PC-9 (cell line): ENCODE data around the gene GTF3C2. TPM values are rescaled to one million over a fixed set of nuclear protein-coding genes. Genes with fewer than 3 reads are reported as not detected.

Source experiments
- BruUV-seq: library from RNA; stranded (reverse); fragments of 400-500 nt; replicated peaks from 2 replicates; lab custom pipeline; 2021; lab: Mats Ljungman, UMichigan
- CTCF ChIA-PET: fragments of 300-600 bp; sonication (Branson Sonifier 250); formaldehyde crosslinking; loops from one replicate; lab custom pipeline; 2022; ENCODE audit warnings: antibody characterized with exemption; lab: Charles Lee
- POLR2A ChIA-PET: fragments of 300-600 bp; sonication (Branson Sonifier 250); formaldehyde crosslinking; loops from one replicate; lab custom pipeline; 2022; ENCODE audit warnings: antibody characterized with exemption; ENCODE audit not compliant: unreplicated experiment; lab: Charles Lee
- DNase-seq, 2 experiments: peaks; one replicate each; pipeline versions ENCODE4 v3.0.0 to v3.0.0-alpha.2; 2015 to 2022; ENCODE audit warnings: mixed read lengths in 1 of 2
- H2AFZ ChIP-seq: fragments of 200-600 bp; sonication (generic); 2 replicates; pipeline ENCODE4 v1.8.1; 2017; ENCODE audit warnings: antibody characterized with exemption
- H3F3A ChIP-seq: fragments of 200-600 bp; sonication (generic); 2 replicates; pipeline ENCODE4 v1.8.1; 2017; ENCODE audit warnings: antibody characterized with exemption, mild to moderate bottlenecking, low read depth; ENCODE audit not compliant: insufficient read depth
- H3K27ac ChIP-seq: fragments of 200-600 bp; sonication (generic); 2 replicates; pipeline ENCODE4 v1.6.1; 2016; ENCODE audit warnings: mixed run types
- H3K27me3 ChIP-seq: fragments of 200-600 bp; sonication (generic); 2 replicates; pipeline ENCODE4 v1.6.1; 2016; ENCODE audit warnings: low read depth, mixed run types; ENCODE audit not compliant: insufficient read depth
- H3K36me3 ChIP-seq: fragments of 200-600 bp; sonication (generic); 2 replicates; pipeline ENCODE4 v1.6.1; 2016; ENCODE audit warnings: low read depth, mixed run types
- H3K4me1 ChIP-seq: fragments of 200-600 bp; sonication (generic); replicated peaks from 2 replicates; pipeline ENCODE4 v1.6.1; 2016; ENCODE audit warnings: mixed run types; ENCODE audit not compliant: insufficient read depth
- H3K4me2 ChIP-seq: fragments of 200-600 bp; sonication (generic); 2 replicates; pipeline ENCODE4 v1.6.1; 2017; ENCODE audit warnings: mixed run types
- H3K4me3 ChIP-seq: fragments of 200-600 bp; sonication (generic); 2 replicates; pipeline ENCODE4 v1.6.1; 2016; ENCODE audit warnings: mixed run types
- H3K79me2 ChIP-seq: fragments of 200-600 bp; sonication (generic); 2 replicates; pipeline ENCODE4 v1.6.1; 2017; ENCODE audit warnings: low read depth, mixed run types
- H3K9me2 ChIP-seq: fragments of 200-600 bp; sonication (generic); 2 replicates; pipeline ENCODE4 v1.8.1; 2017; ENCODE audit warnings: mild to moderate bottlenecking; ENCODE audit not compliant: insufficient read depth
- H3K9me3 ChIP-seq: fragments of 200-600 bp; sonication (generic); 2 replicates; pipeline ENCODE4 v1.8.1; 2016; ENCODE audit warnings: low read depth; ENCODE audit not compliant: insufficient read depth
- H4K20me1 ChIP-seq: fragments of 200-600 bp; sonication (generic); 2 replicates; pipeline ENCODE4 v1.8.1; 2017; ENCODE audit not compliant: insufficient read depth
- EZH2 ChIP-seq: fragments of 200-600 bp; sonication (generic); IDR thresholded peaks from 2 replicates; pipeline ENCODE4 v1.8.0; 2017; ENCODE audit warnings: antibody characterized with exemption, low read depth
- intact Hi-C: fragments of 100-400 bp; cut with micrococcal nuclease; formaldehyde crosslinking; loops from one replicate; pipeline ENCODE4 v1.10.0; 2022; ENCODE audit not compliant: unreplicated experiment
- total RNA-seq: library from RNA; stranded (reverse); gene quantifications from 2 replicates; pipeline ENCODE4 v1.2.3, GENCODE V29; 2021
- TF ChIP-seq, protein P1 (sequence below): fragments of 200-600 bp; sonication (generic); conservative IDR thresholded peaks from 2 replicates; pipeline ENCODE4 v1.6.1; 2017; ENCODE audit warnings: mixed run types, antibody characterized with exemption, mild to moderate bottlenecking, moderate library complexity

GTF3C2 gene
- total RNA-seq, 1 experiment from 2014 or later: 69.8 TPM

DNA sequence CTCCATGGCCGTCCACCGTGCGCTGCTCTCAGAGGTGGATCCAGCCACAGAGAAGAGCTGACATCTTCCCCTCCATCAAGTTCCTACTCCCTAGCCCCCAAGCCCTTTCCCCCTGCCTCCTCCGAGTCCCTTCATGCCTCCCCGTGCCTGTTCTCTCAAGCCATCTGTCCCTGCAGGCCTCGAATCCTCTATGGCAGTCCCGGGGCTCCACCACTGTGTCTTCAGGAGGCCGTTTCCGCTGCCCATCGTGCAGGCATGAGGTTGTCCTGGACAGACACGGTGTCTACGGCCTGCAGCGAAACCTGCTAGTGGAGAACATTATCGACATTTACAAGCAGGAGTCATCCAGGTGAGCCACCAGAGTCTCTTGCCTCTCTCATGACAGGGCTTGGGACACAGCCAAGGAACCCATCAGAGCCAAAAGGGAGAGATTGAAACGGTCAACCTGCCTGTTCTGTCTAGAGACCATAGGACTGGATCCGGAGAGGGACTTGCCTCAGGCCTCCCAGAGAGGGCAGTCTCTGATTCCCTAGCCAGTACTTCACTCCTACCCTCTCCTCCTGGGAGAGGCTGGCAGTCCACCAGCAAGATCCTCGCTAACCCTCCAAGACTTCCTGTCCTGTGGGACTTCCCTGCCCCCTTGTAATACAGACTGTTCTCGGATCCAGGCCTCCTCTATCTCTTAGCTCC, 58.0 kb downstream of the GTF3C2 start:
- no peak overlapping the region for H3K4me2 ChIP-seq
- POLR2A ChIA-PET: no interaction called here
- CTCF ChIA-PET: no interaction called here

DNA sequence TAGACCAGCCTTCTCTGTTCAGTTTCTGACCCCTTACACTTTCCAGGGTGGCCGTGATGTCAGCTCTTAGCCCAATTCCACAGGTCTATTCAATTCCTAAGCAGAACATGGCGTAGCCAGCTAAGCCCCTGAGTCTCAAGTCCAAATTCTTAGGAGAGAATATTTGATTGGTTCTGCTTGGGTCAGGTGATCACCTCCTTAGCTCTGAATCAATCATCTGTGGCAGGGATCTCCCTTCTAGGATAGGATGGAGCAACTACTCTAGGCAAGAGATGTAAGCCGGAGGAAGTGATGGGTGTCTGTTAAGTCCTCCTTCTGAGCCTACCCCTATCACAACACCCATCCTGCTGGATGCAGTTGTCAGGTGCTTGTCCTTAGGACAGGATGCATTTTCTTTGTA, 59.4 kb downstream of the GTF3C2 start:
- no peaks in the 10 kb centered on the region for H3K79me2 ChIP-seq
- CTCF ChIA-PET: no interaction called here
- no peak overlapping the region for H3K4me3 ChIP-seq
- H3K9me3 ChIP-seq: no peaks in the 10 kb centered on the region
- no peaks in the 10 kb centered on the region for H4K20me1 ChIP-seq
- POLR2A ChIA-PET: no interaction called here
- H3K4me2 ChIP-seq: no peak overlapping the region
- intact Hi-C loops: no loop called here
- BruUV-seq: no TSS peak
- no peak overlapping the region for H2AFZ ChIP-seq
- no peak overlapping the region for H3K27ac ChIP-seq
- no peaks in the 10 kb centered on the region for H3K36me3 ChIP-seq
- TF ChIP-seq, protein P1, sequence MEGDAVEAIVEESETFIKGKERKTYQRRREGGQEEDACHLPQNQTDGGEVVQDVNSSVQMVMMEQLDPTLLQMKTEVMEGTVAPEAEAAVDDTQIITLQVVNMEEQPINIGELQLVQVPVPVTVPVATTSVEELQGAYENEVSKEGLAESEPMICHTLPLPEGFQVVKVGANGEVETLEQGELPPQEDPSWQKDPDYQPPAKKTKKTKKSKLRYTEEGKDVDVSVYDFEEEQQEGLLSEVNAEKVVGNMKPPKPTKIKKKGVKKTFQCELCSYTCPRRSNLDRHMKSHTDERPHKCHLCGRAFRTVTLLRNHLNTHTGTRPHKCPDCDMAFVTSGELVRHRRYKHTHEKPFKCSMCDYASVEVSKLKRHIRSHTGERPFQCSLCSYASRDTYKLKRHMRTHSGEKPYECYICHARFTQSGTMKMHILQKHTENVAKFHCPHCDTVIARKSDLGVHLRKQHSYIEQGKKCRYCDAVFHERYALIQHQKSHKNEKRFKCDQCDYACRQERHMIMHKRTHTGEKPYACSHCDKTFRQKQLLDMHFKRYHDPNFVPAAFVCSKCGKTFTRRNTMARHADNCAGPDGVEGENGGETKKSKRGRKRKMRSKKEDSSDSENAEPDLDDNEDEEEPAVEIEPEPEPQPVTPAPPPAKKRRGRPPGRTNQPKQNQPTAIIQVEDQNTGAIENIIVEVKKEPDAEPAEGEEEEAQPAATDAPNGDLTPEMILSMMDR: no peak
- no peak for TF ChIP-seq EZH2
- DNase-seq: no peak
- H3K27me3 ChIP-seq: no peaks in the 10 kb centered on the region
- no peaks in the 10 kb centered on the region for H3K9me2 ChIP-seq
- peaks cover 21% of the 10 kb centered on the region for H3K4me1 ChIP-seq
- H3F3A ChIP-seq: peaks cover 24% of the 10 kb centered on the region

More for the DNA sequence above, 58.0 kb downstream of the GTF3C2 start:
- Histone ChIP-seq H3K9me2 (no peaks in the 10 kb centered on the region), H3K9me3 (no peaks in the 10 kb centered on the region), H3K36me3 (no peaks in the 10 kb centered on the region), H3K27ac (no peak overlapping the region), H3K79me2 (no peaks in the 10 kb centered on the region), H3K4me1 (peaks cover 7% of the 10 kb centered on the region), H4K20me1 (no peaks in the 10 kb centered on the region), H2AFZ (no peak overlapping the region), H3K27me3 (no peaks in the 10 kb centered on the region), H3K4me3 (no peak overlapping the region), H3F3A (peaks cover 11% of the 10 kb centered on the region)
- intact Hi-C loops: no loop called here
- no peak for DNase-seq
- no TSS peak for BruUV-seq
- TF ChIP-seq EZH2: no peak
- TF ChIP-seq, protein P1: no peak

DNA sequence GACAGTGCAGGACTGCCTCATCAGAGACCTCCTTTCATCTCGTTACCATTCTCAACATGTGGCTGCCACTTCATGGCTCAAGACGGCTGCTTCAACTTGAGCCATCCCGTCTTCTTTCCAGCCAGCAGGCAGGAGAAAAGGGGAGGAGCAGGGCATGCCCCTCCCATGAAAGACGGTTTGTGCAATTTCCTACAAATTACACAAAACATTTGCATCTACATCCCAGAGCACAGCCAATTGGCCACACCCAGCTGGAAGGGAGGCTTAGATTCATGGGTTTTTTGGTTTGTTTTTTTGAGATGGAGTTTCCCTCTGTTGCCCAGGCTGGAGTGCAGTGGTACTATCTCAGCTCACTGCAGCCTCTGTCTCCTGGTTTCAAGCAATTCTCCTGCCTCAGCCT, 60.1 kb downstream of the GTF3C2 start:
- no peak for DNase-seq
- POLR2A ChIA-PET: interaction anchor here (0.5 kb wide), 1 partner anchor 16 kb away, joined by 4 read pairs; no protein-coding TSS in a partner anchor
- H3K27me3 ChIP-seq: no peaks in the 10 kb centered on the region
- CTCF ChIA-PET: no interaction called here
- no TSS peak for BruUV-seq
- H3K4me3 ChIP-seq: no peak overlapping the region
- intact Hi-C loops: no loop called here
- no peak overlapping the region for H2AFZ ChIP-seq
- H3K9me2 ChIP-seq: no peaks in the 10 kb centered on the region
- peaks cover 31% of the 10 kb centered on the region for H3F3A ChIP-seq
- no peaks in the 10 kb centered on the region for H3K79me2 ChIP-seq
- no peaks in the 10 kb centered on the region for H4K20me1 ChIP-seq
- peaks cover 28% of the 10 kb centered on the region for H3K4me1 ChIP-seq
- no peaks in the 10 kb centered on the region for H3K36me3 ChIP-seq
- H3K9me3 ChIP-seq: no peaks in the 10 kb centered on the region
- no peak overlapping the region for H3K4me2 ChIP-seq
- TF ChIP-seq EZH2: no peak
- TF ChIP-seq, protein P1: no peak
- H3K27ac ChIP-seq: no peak overlapping the region
